Measurements from ENCODE around the gene MTARC2. TPM values are rescaled to one million over a fixed set of nuclear protein-coding genes. Genes with fewer than 3 reads are reported as not detected.

Gene MTARC2
- total and polyA plus RNA-seq, 3 experiments from 2014 or later, result not detected

Other genes with a start within 250 kb of the MTARC2 start
- gene MARK1, start 220.2 kb upstream of the MTARC2 start, total RNA-seq, result under 1 TPM in 1 of 2 experiments, not detected in 1; 0.09 TPM
- gene MARK1, start 220.2 kb upstream of the MTARC2 start, polyA plus RNA-seq, result not detected
- under 1 TPM; 0.16 to 0.18 TPM for gene C1orf115, start 58.0 kb upstream of the MTARC2 start, total RNA-seq
- 1.4 TPM for gene C1orf115, start 58.0 kb upstream of the MTARC2 start, polyA plus RNA-seq
- gene MTARC1, start 38.6 kb downstream of the MTARC2 start, total RNA-seq, result not detected
- not detected for gene MTARC1, start 38.6 kb downstream of the MTARC2 start, polyA plus RNA-seq
- not detected for gene HLX, start 131.1 kb downstream of the MTARC2 start, total RNA-seq
- not detected for gene HLX, start 131.1 kb downstream of the MTARC2 start, polyA plus RNA-seq